Fibroblast of mammary gland (primary cell): ENCODE measurements around the gene TP53AIP1.

Experiments used
- DNase-seq: peaks from one replicate; pipeline ENCODE4 v3.0.0-alpha.2; 2010; ENCODE audit warnings: low read depth
- H3K4me3 ChIP-seq: 2 replicates; pipeline ENCODE4 v1.5.1; 2011; ENCODE audit warnings: low read depth, mild to moderate bottlenecking, low read length, moderate library complexity; ENCODE audit not compliant: control insufficient read depth
- TF ChIP-seq, protein P1 (sequence below): conservative IDR thresholded peaks from 2 replicates; pipeline ENCODE4 v1.5.1; 2011; ENCODE audit warnings: low read depth, low read length, inconsistent platforms; ENCODE audit not compliant: control insufficient read depth, insufficient read depth

TP53AIP1 gene

DNA sequence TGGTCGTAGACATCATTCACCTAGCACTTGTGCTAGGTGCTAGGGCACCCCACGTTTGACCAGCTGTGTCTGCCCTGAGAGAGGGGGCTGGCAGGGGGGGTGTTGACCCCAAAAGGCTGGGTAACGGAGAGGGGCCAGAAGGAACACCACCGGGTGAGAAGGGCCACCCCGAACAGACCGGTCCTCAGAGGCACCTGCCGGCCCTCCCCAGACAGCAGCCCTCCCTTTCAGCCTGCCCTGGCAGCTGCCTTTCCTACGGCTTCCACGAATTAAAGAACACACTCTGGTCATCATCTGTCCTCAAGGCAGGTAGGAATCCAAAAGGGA, 52.5 kb downstream of the TP53AIP1 start:
- H3K4me3 ChIP-seq, result no peak overlapping the region
- DNase-seq, result no peak
- TF ChIP-seq, protein P1, sequence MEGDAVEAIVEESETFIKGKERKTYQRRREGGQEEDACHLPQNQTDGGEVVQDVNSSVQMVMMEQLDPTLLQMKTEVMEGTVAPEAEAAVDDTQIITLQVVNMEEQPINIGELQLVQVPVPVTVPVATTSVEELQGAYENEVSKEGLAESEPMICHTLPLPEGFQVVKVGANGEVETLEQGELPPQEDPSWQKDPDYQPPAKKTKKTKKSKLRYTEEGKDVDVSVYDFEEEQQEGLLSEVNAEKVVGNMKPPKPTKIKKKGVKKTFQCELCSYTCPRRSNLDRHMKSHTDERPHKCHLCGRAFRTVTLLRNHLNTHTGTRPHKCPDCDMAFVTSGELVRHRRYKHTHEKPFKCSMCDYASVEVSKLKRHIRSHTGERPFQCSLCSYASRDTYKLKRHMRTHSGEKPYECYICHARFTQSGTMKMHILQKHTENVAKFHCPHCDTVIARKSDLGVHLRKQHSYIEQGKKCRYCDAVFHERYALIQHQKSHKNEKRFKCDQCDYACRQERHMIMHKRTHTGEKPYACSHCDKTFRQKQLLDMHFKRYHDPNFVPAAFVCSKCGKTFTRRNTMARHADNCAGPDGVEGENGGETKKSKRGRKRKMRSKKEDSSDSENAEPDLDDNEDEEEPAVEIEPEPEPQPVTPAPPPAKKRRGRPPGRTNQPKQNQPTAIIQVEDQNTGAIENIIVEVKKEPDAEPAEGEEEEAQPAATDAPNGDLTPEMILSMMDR, result no peak

DNA sequence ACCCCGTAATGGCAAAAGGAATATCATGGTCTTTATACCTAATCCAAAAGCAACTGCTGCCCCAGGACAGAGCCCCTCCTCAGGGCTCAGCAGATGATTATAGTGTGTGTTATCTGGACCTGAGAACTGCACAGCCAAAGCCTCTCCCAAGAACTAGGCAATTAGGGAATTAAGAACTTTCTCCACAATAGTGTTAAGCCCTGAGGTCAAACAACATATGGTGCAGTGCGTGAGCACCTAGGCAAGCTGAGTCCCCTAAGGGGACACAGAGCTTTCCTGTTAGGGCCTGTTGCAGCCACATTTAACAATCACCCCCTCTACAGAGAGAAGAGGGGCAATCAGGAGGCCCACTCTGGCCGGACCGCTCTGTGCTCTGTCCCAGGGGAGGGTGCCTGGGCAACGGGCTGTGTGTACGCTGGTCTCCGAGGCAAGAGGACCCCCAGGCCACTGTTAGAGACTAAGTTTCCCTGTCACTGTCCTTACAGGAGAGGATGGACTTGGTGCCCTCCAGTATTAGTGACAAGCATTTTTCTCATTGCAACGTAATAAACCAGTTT, 52.9 kb downstream of the TP53AIP1 start:
- DNase-seq, result no peak
- no peak overlapping the region for H3K4me3 ChIP-seq
- TF ChIP-seq, protein P1, result no peak

DNA sequence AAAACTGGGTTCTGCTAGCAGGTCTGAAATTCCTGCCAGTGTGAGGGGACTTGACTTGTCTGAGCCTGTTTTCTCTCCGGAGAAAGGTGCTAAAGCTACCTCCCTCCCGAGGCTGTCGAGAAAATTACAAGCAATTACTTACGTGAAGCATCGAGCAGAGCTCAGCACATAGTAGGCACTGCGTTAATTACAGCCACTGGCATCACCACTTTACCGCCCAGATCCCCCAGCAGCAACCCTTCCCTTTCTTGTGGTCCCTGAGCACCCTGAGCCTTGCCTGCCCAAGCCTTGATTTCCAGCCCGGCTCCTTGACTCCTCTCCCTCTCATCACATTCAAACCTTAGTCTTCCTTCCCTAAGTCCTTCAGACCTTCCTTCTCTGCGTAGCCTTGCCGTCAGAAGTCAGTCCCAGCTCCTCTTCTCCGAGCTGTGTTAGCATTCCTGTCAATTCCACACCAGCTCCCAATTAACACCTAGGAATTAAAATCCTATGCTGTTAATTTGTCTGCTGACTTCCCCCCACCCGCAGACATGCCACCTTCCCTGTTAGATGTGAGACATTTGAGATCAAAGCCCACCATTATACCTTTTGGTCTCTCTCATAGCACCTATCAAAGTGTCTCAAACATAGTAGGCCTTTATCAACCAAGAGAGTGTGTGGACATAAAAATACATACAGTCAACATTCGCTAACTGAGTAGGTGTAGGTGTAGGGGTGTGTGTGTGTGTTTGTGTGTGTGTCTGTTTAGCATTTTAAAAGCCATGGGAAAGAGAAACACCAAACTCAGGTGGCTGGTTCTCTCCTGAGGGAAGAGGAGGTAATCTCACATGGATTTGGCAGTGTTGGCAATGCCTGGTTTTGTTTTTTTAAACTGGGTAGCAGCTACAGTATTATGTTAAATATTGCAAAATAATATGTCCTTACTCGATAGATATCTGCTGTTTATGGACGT, 54.4 kb downstream of the TP53AIP1 start:
- no peak for DNase-seq
- no peak overlapping the region for H3K4me3 ChIP-seq
- TF ChIP-seq, protein P1, result no peak

DNA sequence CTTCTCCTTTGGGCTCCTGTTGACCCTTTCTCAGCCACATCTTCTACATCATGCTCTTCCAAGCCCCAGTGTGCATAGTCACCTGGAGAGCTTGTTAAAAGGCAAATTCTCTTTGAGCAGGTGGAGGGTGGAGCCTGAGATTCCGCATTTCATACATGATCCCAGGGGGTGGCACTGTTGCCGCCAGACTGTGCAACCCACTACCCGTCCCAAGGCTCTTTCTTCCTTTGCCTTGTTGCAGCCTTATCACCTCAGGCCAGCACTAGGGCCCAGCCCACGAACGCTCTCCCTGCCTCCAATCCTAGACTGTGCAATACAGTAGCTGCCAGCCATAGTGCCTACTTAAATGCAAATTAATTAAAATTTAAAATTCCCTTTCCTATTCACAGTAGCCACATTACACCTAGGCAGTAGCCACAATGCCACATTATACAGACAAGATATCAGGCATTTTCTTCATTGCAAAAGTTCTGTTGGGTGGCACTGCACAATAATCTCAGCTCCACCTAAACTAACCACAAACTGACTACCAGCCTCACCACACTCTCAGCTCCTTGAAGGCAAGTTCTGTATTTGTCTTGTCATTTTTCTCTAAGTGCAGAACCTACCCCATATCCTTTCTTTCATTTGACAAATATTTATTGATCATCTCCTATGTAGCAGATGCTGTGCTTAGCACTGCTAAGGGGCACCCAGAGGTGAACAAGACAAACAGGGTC, 56.1 kb downstream of the TP53AIP1 start:
- TF ChIP-seq, protein P1, result no peak
- H3K4me3 ChIP-seq, result no peak overlapping the region
- no peak for DNase-seq
